Liver (tissue), 9 donors: ENCODE data around the gene SMIM31. TPM values are rescaled to one million over a fixed set of nuclear protein-coding genes. Genes with fewer than 3 reads are reported as not detected.

ENCODE experiments used
- DNase-seq: peaks from one replicate; pipeline ENCODE4 v3.0.0-alpha.2; 2017; ENCODE audit warnings: low spot score
- H3K27ac ChIP-seq, 2 donors: one replicate each; pipeline ENCODE4 v1.7.0; 2013; ENCODE audit warnings: inconsistent platforms in 2 of 2, low read length in 2 of 2, control low read depth in 1 of 2, low read depth in 1 of 2, mild to moderate bottlenecking in 1 of 2
- H3K27me3 ChIP-seq, 4 donors: one replicate each; pipeline versions ENCODE4 v1.6.1 to v1.7.0; 2013; ENCODE audit warnings: low read length in 3 of 4, inconsistent platforms in 1 of 4, mild to moderate bottlenecking in 1 of 4, moderate library complexity in 1 of 4; ENCODE audit not compliant: control insufficient read depth in 4 of 4, insufficient read depth in 4 of 4
- H3K36me3 ChIP-seq, 4 donors: one replicate each; pipeline versions ENCODE4 v1.6.1 to v1.7.0; 2013; ENCODE audit warnings: low read length in 3 of 4, mild to moderate bottlenecking in 3 of 4, low read depth in 1 of 4, moderate library complexity in 1 of 4; ENCODE audit not compliant: control insufficient read depth in 4 of 4, insufficient read depth in 3 of 4
- H3K4me1 ChIP-seq, 4 donors: one replicate each; pipeline versions ENCODE4 v1.6.1 to v1.7.0; 2013; ENCODE audit warnings: low read length in 3 of 4, mild to moderate bottlenecking in 3 of 4, moderate library complexity in 1 of 4; ENCODE audit not compliant: control insufficient read depth in 4 of 4, insufficient read depth in 4 of 4
- H3K4me3 ChIP-seq, 3 donors: one replicate each; pipeline versions ENCODE4 v1.6.1 to v1.7.0; 2013; ENCODE audit warnings: low read length in 3 of 3, control low read depth in 1 of 3, low read depth in 1 of 3, mild to moderate bottlenecking in 1 of 3
- H3K9ac ChIP-seq, 2 donors: one replicate each; pipeline ENCODE4 v1.7.0; 2013; ENCODE audit warnings: low read length in 2 of 2, mild to moderate bottlenecking in 2 of 2, moderate library complexity in 2 of 2, control low read depth in 1 of 2, low read depth in 1 of 2
- H3K9me3 ChIP-seq, 4 donors: one replicate each; pipeline versions ENCODE4 v1.6.1 to v1.7.0; 2013; ENCODE audit warnings: low read length in 3 of 4; ENCODE audit not compliant: control insufficient read depth in 4 of 4
- ATF3 ChIP-seq: IDR thresholded peaks from 2 replicates; pipeline ENCODE4 v1.6.1; 2016; ENCODE audit warnings: antibody characterized with exemption
- CTCF ChIP-seq: fragments of 150-350 bp; IDR thresholded peaks from 2 replicates; pipeline ENCODE4 v1.5.1; 2017; ENCODE audit warnings: improper control_type of control experiment, low read depth, low read length; ENCODE audit not compliant: missing input control
- EGR1 ChIP-seq, 2 donors: IDR thresholded peaks; 2 replicates each; pipeline ENCODE4 v1.6.1; 2016 to 2018; ENCODE audit warnings: antibody characterized with exemption in 2 of 2, low read depth in 2 of 2
- FOXA1 ChIP-seq: IDR thresholded peaks from 2 replicates; pipeline ENCODE4 v1.6.1; 2016; ENCODE audit warnings: antibody characterized with exemption
- FOXA2 ChIP-seq: IDR thresholded peaks from 2 replicates; pipeline ENCODE4 v1.6.1; 2016; ENCODE audit warnings: antibody characterized with exemption
- GABPA ChIP-seq, 2 donors: IDR thresholded peaks in 1 of 2; conservative IDR thresholded peaks in 1 of 2; 2 replicates each; pipeline ENCODE4 v1.6.1; 2016; ENCODE audit warnings: antibody characterized with exemption in 2 of 2, mild to moderate bottlenecking in 1 of 2, moderate library complexity in 1 of 2
- HNF4A ChIP-seq, 2 donors: conservative IDR thresholded peaks; 2 replicates each; pipeline ENCODE4 v1.6.1; 2016; ENCODE audit warnings: antibody characterized with exemption in 2 of 2, mild to moderate bottlenecking in 2 of 2
- HNF4G ChIP-seq: IDR thresholded peaks from 2 replicates; pipeline ENCODE4 v1.6.1; 2016; ENCODE audit warnings: antibody characterized with exemption
- JUND ChIP-seq, 2 donors: IDR thresholded peaks; 2 replicates each; pipeline ENCODE4 v1.6.1; 2016; ENCODE audit warnings: antibody characterized with exemption in 2 of 2
- MAX ChIP-seq: IDR thresholded peaks from 2 replicates; pipeline ENCODE4 v1.6.1; 2016; ENCODE audit warnings: antibody characterized with exemption
- NR2F2 ChIP-seq: IDR thresholded peaks from 2 replicates; pipeline ENCODE4 v1.6.1; 2016; ENCODE audit warnings: antibody characterized with exemption
- RAD21 ChIP-seq, 2 donors: IDR thresholded peaks; 2 replicates each; pipeline ENCODE4 v1.6.1; 2016; ENCODE audit warnings: antibody characterized with exemption in 2 of 2, mild to moderate bottlenecking in 2 of 2
- REST ChIP-seq: IDR thresholded peaks from 2 replicates; pipeline ENCODE4 v1.6.1; 2016; ENCODE audit warnings: antibody characterized with exemption, mild to moderate bottlenecking
- RXRA ChIP-seq, 2 donors: IDR thresholded peaks; 2 replicates each; pipeline ENCODE4 v1.6.1; 2017 to 2018; ENCODE audit warnings: antibody characterized with exemption in 2 of 2, mild to moderate bottlenecking in 1 of 2
- SP1 ChIP-seq: IDR thresholded peaks from 2 replicates; pipeline ENCODE4 v1.6.1; 2018; ENCODE audit warnings: antibody characterized with exemption, mild to moderate bottlenecking
- TAF1 ChIP-seq: conservative IDR thresholded peaks from 2 replicates; pipeline ENCODE4 v1.6.1; 2016; ENCODE audit warnings: antibody characterized with exemption, mild to moderate bottlenecking
- WGBS: extraction: QIAGEN DNeasy Blood & Tissue Kit; methylation state at CpG from one replicate; pipeline ENCODE4 v1.1.7; 2013; 5-methylcytosine and 5-hydroxymethylcytosine counted together
- polyA plus RNA-seq, 2 donors: library from polyadenylated mRNA; stranded (reverse) in 1 of 2; unstranded in 1 of 2; fragments of 200-250 nt in 1 of 2; fragments of >200 nt in 1 of 2; fragmentation: Nextera tagmentation in 1 of 2; extraction: Ambion mirVana in 1 of 2; gene quantifications; one replicate each; pipeline versions ENCODE4 v1.2.1 to v1.2.3, GENCODE V29; 2013 to 2015
- total RNA-seq, 2 donors: library from RNA; depleted of rRNA; stranded (reverse); fragments of >200 nt; gene quantifications; one replicate each; pipeline ENCODE4 v1.2.3, GENCODE V29; 2014
- donor health status: healthy.
- donor health status: healthy.
- donor health status: healthy.
- donor health status: healthy.
- donor health status: healthy.

SMIM31 gene
- total and polyA plus RNA-seq, 4 donors = not detected

GRCh38 chr4:164779080-164779479 is 25.1 kb downstream of the SMIM31 start:
- TF ChIP-seq TAF1 (no peak), HNF4G (no peak), ATF3 (no peak)
- 87% methylated on average over 7 of the region's 7 CpGs for WGBS
- Histone ChIP-seq H3K36me3 (no peaks in the 10 kb centered on the region), H3K9ac (no peak overlapping the region), H3K4me1 (no peaks in the 10 kb centered on the region), H3K27ac (no peak overlapping the region), H3K9me3 (no peaks in the 10 kb centered on the region), H3K27me3 (no peaks in the 10 kb centered on the region), H3K4me3 (no peak overlapping the region)
- no peak for DNase-seq

GRCh38 chr4:164779811-164780216 is 25.9 kb downstream of the SMIM31 start:
- H3K36me3 ChIP-seq = no peaks in the 10 kb centered on the region
- no peaks in the 10 kb centered on the region for H3K4me1 ChIP-seq
- no peaks in the 10 kb centered on the region for H3K27me3 ChIP-seq
- TF ChIP-seq NR2F2 (no peak), ATF3 (no peak), GABPA (IDR thresholded peaks at IDR 0.05 in 1 of 2, conservative IDR thresholded peaks at IDR 0.05 in 1 of 2) (no peak), HNF4A (conservative IDR thresholded peaks at IDR 0.05) (no peak), CTCF (peak; percentile 75), TAF1 (no peak), REST (no peak), FOXA1 (no peak), RAD21 (IDR thresholded peaks at IDR 0.05) (peak; percentile 70 to 77), HNF4G (no peak), RXRA (IDR thresholded peaks at IDR 0.05) (no peak)
- no peak for DNase-seq
- H3K27ac ChIP-seq = no peak overlapping the region
- H3K9ac ChIP-seq = no peak overlapping the region
- 55% methylated on average over 7 of the region's 7 CpGs for WGBS
- H3K9me3 ChIP-seq = no peaks in the 10 kb centered on the region
- no peak overlapping the region for H3K4me3 ChIP-seq

GRCh38 chr4:164780839-164781238 is 26.9 kb downstream of the SMIM31 start:
- no peak for DNase-seq
- H3K4me3 ChIP-seq = no peak overlapping the region
- WGBS = 92% methylated on average over 3 of the region's 3 CpGs
- TF ChIP-seq FOXA2 (no peak), RXRA (IDR thresholded peaks at IDR 0.05) (no peak), NR2F2 (no peak), MAX (no peak), JUND (IDR thresholded peaks at IDR 0.05) (no peak), TAF1 (no peak), EGR1 (IDR thresholded peaks at IDR 0.05; ENCODE audit: low read depth in 2 of 2) (no peak), GABPA (IDR thresholded peaks at IDR 0.05 in 1 of 2, conservative IDR thresholded peaks at IDR 0.05 in 1 of 2) (no peak), CTCF (no peak), SP1 (no peak)

More at GRCh38 chr4:164780839-164781238, 26.9 kb downstream of the SMIM31 start:
- Histone ChIP-seq H3K9ac (no peak overlapping the region), H3K9me3 (no peaks in the 10 kb centered on the region), H3K27ac (no peak overlapping the region), H3K27me3 (no peaks in the 10 kb centered on the region), H3K4me1 (no peaks in the 10 kb centered on the region), H3K36me3 (no peaks in the 10 kb centered on the region)
